Measurements from ENCODE around the gene SHISA3.

The SHISA3 gene

DNA sequence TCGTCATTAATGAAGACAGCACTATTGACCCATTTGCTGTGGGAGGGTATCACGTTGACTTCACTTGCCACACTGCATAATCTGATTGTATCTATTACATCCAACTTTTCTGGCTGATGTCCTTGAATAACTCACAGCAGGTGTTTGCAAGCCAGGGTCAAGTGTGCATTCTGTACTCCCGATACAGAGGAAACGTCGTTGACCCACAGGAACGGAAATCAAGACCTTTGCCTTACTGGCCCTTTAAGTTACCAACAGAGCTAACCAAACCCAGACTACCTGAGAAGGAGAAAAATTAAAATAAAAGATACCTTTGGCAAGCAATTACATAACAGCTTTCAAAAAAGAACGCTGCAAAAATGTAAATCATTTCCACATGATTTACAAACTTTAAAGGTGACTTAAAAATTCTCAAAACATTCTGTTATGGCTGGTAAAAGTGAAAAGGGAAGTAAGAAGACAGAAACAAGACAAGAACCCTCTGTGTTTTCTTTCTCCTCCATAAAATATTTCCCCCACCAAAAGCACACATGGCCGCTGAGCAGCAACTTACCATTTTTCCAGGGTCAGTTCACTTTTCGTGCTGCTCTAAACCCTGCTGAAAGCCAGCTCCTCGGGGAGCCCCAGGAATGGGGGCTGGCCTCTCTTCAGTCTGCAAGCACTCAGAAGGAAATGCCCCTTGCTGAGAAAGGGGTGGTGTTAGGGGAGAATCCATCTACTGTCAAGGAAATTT, 6.5 kb upstream of the SHISA3 start:
- H3K27ac ChIP-seq = no peak overlapping the region
- DNase-seq (ENCODE audit: low read depth, low spot score) = no peak

DNA sequence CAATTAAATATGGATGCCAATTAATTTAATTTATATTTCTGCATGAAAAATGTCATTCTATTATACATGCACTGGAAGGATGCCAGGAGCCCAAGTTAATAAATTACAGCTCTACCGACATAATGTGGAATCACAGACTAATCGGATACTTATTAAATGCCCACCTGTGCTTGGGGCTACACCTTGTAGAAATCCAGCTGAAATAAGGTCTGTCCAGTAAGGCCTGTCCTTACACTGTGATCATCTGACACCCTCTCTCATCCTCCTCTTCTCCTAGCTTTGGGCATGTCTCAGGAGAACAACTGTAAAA, 6.0 kb upstream of the SHISA3 start:
- H3K27ac ChIP-seq = no peak overlapping the region
- DNase-seq (ENCODE audit: low read depth, low spot score) = no peak

DNA sequence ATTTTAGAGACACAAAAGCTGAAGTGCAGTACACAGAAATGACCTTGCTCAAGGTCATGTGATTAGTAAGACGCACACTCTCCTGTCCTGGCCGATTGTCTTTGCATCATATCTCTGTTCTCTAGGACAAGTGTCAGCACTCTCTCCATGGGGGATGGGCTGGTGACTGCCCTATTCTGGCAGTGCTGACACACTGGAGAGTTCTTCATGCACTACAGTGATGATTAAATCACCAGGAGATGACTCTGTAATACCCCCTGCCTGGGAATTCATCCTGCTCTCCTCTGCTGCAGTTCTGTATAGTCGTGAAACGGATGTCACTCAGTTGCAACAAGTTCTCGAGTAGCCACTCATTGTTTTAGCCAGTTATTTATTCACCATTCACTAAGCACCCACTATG, 5.3 kb upstream of the SHISA3 start:
- no peak overlapping the region for H3K27ac ChIP-seq
- DNase-seq (ENCODE audit: low read depth, low spot score) = no peak

DNA sequence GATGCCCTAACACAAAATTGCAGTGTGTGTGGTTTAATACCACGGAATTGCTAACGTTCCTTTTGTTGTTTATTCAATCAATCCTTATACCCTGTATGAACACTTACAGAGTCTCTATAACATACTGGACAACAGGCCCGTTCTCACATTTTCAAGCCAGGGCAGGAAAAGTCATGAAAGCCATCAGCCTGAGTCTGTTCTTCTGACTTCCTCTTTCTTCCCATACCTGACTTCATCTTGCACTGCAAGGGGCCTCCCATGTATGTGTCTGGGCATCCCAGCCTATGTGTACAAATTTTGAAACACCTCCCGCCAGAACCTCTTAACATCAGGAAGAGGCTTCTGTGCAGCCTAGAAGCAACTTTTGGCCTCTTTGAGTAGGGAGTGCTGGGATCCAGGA, 4.9 kb upstream of the SHISA3 start:
- H3K27ac ChIP-seq = no peak overlapping the region
- no peak for DNase-seq (ENCODE audit: low read depth, low spot score)

DNA sequence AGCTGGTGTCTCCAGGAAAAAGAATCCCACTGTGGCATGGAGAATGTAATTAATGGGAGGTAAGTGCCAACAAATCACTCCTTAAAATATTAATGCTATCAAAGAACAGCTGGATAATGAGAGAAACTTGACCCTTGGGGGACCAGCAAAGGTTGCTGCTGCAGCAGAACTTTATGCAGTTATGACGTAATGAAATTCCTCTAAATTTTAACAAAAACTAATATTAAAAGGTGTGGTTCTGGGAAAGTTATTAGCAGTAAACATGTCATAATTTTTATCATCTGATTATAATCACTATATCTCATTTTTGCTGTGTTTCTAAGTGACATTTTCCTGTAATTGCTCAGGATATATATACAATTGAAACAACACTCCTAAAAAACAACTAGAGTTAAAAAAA, 1.7 kb upstream of the SHISA3 start:
- H3K27ac ChIP-seq = no peak overlapping the region
- DNase-seq (ENCODE audit: low read depth, low spot score) = no peak

DNA sequence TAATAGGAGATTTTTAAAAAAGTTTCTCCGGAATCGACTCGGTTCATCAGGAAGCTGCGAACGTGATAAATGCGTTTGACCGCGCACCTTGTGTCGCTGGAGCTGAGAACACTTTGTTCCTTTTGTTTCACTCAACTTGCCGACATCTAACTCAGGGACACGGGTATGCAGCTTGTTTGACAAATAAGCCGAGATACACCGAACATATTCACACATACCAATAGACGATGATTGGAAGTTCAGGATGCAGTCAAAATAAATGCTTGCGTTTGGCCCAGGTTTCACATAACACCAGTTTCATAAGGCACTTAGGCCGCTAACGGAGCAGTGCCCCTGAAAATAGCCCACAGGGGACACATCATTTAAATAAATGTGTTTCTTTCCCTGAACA, 932 bp upstream of the SHISA3 start:
- H3K27ac ChIP-seq = no peak overlapping the region
- no peak for DNase-seq (ENCODE audit: low read depth, low spot score)

DNA sequence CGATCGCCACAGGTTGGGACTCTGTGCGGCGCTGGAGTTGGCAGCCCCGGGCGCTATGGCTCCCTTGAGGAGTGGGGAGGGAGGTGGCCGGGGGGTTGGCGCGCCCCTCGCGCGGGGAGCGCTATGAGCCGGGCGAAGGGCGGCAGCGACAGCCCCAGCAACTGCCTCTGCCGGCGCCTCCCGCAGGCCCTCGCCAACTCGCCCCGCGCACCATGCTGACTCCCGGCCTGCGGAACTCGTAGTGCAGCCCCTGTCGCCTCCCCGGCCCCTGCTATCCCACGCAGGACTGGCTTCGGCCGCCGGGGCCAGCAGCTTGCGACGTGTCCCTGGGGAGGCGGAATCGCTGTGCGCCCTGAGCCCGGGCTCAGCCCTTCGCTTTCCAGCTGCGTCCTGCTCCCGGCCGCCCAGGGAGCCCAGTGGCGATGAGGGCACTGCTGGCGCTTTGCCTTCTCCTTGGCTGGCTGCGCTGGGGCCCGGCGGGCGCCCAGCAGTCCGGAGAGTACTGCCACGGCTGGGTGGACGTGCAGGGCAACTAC, 415 bp downstream of the SHISA3 start:
- DNase-seq (ENCODE audit: low read depth, low spot score) = no peak
- no peak overlapping the region for H3K27ac ChIP-seq

DNA sequence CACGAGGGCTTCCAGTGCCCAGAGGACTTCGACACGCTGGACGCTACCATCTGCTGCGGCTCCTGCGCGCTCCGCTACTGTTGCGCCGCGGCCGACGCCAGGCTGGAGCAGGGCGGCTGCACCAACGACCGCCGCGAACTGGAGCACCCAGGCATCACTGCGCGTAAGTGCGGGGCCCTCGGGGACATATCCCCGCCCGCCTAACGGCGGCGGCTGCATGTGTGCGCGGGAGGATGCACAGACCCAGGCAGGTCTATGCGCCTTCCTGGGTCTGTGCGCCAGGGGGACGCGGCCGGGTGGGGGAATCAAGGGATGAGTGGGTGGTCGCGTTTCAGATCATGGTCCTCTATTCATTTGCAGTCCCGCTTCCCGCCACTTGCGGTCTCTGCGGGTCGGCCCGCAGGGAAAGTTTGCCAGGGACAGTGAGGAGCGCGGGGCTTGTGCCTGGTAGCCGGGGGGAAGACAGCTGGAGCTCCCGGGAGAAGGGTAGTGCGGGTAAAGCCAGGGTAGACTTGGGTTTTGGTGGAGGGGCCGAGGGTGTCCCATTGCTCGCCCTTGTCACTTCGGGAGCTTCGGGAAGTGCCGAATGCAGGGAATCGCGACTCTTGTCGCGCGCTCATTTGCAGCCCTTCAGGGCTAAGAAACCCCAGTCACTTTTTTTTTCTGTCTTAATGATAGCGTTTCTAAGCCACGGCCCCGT, 1.0 kb downstream of the SHISA3 start:
- no peak for DNase-seq (ENCODE audit: low read depth, low spot score)
- H3K27ac ChIP-seq = no peak overlapping the region

DNA sequence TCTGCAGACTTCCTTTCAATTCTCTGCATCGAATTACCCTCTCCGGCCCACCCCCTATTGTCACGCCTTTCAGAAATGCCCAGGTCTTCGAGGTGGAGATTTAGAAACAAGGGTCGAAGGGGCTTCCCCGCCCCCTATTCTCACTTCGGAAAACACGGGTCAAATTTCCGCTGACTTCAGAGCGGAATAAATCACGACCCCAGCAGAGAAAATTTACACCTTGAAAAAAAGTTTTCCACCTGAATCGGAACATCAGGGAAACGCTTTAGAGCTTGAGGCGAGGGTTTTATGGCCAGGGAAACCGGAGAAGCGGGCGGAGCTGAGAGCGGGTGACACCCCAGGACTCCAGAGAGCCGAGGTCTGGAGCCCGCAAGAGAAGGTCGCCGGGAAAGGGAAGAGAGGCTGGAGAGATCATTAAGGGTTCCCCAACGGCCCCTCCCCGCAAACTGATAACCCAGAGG, 1.6 kb downstream of the SHISA3 start:
- no peak for DNase-seq (ENCODE audit: low read depth, low spot score)
- no peak overlapping the region for H3K27ac ChIP-seq

DNA sequence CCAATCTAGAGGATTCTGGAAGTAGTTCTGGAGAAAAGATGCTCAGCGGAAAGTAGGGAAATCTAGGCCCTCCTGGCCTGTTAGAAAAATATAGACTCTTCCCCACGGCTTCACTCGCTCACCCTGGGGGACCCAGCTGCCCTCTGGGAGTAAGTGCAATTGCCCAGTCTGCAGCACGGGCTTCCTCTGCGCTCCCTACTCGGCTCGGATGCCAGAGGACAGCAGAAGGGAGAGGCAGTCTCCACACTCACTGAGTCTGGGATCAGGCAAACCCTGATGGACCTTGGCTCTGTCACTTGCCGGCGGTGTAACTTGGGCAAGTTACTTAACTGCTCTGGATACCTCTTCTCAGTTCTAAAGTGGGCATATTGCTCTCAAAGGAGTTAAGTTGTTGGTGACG, 2.1 kb downstream of the SHISA3 start:
- no peak overlapping the region for H3K27ac ChIP-seq
- DNase-seq (ENCODE audit: low read depth, low spot score) = no peak

DNA sequence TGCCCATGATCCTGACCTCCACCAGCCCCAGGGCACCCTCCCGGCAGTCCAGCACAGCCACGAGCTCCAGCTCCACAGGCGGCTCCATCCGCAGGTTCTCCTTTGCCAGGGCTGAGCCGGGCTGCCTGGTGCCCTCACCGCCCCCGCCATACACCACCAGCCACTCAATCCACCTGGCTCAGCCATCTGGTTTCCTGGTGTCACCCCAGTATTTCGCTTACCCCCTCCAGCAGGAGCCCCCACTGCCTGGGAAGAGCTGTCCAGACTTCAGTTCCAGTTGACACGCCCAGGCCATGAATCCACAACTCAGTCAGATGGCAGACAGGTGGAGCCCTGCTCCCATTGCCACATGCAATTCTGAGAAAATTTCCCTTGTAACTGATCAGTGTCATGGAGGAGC, 3.9 kb downstream of the SHISA3 start:
- no peak overlapping the region for H3K27ac ChIP-seq
- DNase-seq (ENCODE audit: low read depth, low spot score) = no peak

DNA sequence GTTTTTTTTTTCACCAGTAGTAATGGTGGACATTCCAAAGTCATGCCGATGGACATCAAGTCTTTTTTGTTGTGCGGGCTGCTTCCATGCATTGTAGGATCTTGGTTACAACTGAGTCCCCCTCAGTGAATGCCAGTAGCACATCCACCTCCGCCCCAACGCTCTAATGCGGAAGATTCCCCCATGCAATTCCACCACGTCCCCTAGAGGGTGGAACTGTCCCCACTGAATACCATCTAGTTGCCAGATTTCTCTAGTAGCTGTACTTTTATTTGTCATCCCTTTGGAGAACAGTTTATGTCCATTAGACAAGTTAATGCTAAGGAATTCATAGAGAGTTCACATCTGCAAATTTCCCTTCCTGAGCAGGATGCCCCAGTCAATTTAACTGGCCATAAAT, 6.7 kb downstream of the SHISA3 start:
- DNase-seq (ENCODE audit: low read depth, low spot score) = no peak

DNA sequence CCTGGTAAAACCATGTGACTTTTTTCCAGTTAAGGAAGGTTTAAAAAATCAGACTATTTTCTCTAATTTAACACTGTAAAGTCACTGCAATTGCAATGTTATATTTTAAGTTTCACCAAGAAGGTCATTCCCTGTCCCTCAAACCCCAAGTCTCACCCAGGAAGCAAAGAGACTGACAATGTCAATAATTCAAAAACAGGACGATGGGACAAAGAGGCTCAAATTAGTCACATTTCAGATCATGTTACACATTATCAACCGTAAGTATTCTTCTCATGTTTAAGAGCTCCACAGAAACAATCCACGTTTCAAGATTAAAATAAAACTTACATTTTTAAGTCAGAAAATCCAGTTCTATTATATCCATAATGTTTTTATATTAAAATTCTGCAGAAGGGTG, 13.2 kb downstream of the SHISA3 start:
- DNase-seq (ENCODE audit: low read depth, low spot score) = no peak
- H3K27ac ChIP-seq = no peak overlapping the region

More for the DNA sequence above, 6.7 kb downstream of the SHISA3 start:
- no peak overlapping the region for H3K27ac ChIP-seq

DNA sequence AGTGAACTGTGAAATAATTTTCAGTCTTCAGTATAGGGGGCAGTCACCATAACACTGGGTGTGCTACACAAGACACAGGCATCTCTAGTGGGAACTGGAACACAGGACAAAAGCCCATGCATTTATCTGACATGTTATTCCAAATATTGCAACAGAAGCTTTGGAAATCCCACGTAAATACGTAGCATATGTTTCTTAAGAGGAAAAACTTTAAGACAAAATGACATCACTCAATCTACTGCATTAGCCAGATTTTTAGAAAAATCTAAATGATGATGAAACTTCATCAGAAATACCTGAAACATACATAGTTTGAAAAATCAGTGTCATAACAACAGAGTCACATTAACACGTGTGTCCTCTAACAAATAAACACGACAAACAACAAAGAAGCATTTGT, 14.5 kb downstream of the SHISA3 start:
- H3K27ac ChIP-seq = no peak overlapping the region
- no peak for DNase-seq (ENCODE audit: low read depth, low spot score)

DNA sequence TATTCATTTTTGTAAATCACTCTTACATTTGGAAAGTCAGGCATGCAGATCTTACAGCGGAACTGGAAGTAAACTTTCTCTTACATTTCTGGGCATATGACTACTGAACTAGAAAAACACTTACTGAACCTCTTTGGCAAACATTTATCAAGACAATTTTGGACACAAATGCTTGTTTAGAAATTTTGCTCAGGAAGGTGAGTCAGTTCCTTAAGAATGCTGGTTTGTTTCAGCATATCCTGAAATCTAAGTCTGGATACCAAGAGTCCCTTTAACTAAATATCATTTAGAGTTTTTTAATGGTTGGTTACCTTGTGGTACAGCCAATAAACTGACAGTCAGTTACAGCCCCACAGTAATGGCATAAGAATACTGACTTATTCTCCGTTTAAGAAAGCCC, 15.0 kb downstream of the SHISA3 start:
- no peak for DNase-seq (ENCODE audit: low read depth, low spot score)
- no peak overlapping the region for H3K27ac ChIP-seq

DNA sequence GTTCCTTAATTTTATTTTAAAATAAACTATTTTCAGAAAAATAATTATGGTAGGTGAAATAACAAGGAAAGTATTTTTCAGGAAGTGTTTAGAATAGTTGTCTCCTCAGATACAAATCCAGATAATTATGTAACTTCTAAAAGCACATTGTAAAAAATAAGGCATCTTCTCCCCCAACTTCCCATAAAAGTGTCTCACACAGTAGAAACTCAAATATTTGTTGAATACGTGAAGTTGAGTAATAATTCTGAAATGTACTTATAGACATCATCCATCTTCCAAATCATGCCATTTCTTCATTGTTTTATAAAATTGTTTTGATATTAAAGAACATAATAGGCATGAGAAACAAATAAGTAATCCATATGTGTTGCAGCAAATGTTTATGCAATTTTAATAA, 18.0 kb downstream of the SHISA3 start:
- H3K27ac ChIP-seq = no peak overlapping the region
- no peak for DNase-seq (ENCODE audit: low read depth, low spot score)

DNA sequence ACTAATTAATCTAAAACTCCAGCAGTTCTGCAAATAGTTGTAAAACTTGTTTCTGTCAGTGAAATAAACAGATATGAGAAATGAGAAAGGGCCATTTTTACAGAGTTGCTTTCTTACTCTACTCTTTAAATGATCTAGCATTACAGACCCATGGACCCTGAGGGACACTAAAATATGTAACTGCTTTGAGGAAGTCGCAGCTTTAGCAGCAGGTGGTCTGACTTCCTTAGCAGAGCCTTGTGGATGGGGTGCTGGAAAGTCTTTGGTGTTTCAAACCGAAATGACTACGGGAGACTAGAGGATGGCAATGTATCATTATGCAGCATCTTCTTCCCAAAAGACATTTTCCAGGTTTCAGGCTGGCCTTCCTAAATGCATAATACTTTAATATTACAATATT, 18.7 kb downstream of the SHISA3 start:
- no peak for DNase-seq (ENCODE audit: low read depth, low spot score)
- H3K27ac ChIP-seq = no peak overlapping the region

DNA sequence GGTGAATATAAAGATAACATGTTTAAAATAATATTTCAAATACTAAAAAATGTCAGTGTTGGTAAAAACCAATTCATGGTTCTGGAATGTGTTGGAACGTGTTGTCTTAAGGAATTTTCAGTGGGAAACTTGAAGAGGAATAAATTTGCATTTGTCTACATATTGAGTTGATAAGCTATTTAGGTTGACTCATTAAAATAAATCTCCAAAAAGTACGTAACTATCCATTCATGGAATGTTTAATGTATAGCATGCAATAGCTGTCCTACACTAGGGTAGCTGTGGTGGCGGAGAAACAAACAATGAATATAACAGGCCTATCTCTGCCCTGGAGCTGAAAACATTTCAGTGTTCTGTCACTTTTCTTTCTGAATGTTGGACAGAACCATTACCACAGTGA, 20.3 kb downstream of the SHISA3 start:
- no peak for DNase-seq (ENCODE audit: low read depth, low spot score)
- H3K27ac ChIP-seq = no peak overlapping the region

DNA sequence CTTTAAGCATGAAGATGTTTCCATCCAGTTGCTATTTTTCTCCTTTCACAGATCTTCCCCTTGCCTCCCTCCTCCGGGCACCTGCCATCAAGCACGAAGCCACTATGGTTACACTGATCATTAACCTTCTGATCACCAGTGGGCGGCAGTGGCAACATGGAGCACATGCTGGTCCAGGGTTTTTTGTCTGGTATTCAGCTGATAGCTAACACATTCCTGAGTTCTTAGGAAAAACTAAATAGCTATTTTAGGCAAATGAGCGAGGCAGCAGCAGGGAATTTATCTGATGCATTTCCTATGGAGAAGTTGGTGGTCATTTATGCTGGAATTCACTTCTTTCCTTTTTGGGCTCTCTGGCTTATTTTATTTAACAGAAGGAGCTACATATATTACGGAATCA, 22.9 kb downstream of the SHISA3 start:
- H3K27ac ChIP-seq = no peak overlapping the region
- no peak for DNase-seq (ENCODE audit: low read depth, low spot score)

DNA sequence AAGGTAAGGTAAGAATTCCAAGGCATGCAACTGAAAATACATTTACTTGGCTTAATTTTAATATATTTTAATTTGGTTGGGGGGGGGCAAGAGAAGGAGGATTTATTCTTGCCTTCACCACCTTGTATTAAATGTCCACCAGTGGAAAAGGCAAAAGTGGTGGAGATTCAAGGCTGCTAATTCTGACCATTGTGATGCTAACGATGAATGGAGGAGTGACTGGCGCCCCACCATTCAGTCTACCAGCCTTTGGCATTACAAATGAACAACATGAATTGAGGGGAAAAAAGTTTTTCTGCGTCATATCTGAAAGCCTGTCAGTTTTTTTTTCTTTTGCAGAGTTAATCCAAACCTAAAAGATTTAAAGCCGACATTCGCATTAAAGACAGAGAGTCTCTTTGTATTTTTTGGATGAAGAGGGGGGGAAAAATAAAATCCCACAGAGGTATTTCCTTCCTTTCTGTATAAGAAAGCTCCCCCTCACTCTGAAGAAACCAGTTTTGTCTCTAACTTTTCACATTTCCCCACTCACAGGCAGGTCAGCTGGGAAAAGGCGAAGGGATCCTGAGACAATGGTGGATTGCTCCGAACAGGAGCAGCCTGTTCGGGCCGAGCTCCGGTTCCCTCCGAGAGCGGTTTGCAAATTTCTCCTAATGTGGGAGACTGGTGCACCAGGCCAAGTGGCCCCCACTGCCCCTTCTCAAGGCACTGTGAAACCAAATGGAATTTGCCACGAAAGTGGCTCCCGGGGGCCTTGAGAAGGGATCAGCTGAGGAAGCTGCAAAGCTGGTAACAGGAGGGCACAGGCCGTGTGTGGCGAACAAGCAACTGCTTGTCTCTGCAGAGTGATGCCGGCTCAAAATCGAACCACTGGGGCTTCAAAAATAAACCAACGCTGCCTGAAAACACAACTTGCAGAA, 28.1 kb downstream of the SHISA3 start:
- H3K27ac ChIP-seq = no peak overlapping the region
- DNase-seq (ENCODE audit: low read depth, low spot score) = no peak

DNA sequence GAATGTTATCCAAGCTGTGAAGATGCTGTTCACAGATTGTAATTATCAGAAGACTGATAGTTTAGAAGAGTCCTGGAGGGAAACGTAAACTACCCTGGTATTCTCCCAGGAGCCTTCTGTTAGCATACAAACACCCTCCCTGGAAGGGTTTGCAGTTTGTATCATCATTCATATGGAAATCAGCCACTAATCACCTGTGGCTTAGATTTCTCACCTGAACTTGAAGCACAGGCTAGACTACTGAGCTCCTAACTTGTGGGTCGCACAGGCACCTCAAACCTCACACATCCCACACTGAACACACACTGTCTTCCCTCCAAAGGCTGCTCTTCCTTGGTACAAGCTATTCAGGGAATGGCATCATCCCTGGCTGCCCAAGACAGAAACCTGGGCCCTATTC, 30.7 kb downstream of the SHISA3 start:
- DNase-seq (ENCODE audit: low read depth, low spot score) = no peak
- H3K27ac ChIP-seq = no peak overlapping the region

Data from epithelial cell of prostate (primary cell).